ENCODE results near the gene PEX5L. TPM values are rescaled to one million over a fixed set of nuclear protein-coding genes. Genes with fewer than 3 reads are reported as not detected.

The PEX5L gene
- total RNA-seq, 4 donors from 2014 or later = not detected

DNA sequence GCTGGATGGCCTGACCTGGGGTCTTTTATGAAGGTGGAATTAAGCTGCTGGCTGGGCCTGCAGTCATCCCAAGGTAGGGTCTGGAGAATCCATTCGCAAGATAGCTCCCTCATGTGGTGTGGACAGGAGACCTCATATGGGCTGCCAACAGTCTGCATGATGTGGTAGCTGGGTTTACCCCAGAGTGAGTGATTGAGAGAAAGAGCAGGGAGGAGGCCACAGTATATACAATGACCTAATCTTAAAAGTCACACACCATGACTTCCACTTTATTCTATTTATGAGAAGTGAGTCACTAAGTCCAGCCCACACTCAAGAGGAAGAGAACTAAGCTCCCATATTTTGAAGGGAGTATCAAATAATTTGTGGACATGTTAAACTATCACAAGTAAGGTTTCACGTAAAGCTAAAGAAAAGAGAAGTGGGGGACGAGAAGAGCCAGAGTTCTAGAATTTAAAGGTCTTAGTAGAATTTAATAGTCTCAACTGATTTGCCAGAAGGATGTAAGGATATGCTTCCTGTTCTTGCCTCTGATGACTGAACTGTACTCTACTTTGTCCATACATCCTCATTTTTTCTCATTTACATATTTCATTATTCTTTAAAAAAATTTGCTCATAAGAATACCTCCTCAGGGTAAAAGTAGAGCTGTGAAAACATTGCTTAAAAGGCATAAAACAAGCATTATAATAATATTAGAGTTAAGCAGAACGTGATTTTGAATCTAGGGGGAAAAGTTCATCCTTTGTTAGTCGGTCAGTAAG, 184.4 kb downstream of the PEX5L start:
- intact Hi-C loops (cut with DNase I) = no loop called here
- H3K4me3 ChIP-seq = no peak overlapping the region
- DNase-seq = no peak
- H3K4me1 ChIP-seq = no peaks in the 10 kb centered on the region
- WGBS, 2 donors = 68 to 73% methylated on average over 5 of the region's 5 CpGs
- no peaks in the 10 kb centered on the region for H3K9me3 ChIP-seq
- no peaks in the 10 kb centered on the region for H3K27me3 ChIP-seq
- H3K36me3 ChIP-seq = no peaks in the 10 kb centered on the region
- no peak overlapping the region for H3K27ac ChIP-seq
- no peak for TF ChIP-seq POLR2A (IDR thresholded peaks at IDR 0.05)
- TF ChIP-seq, protein P1, sequence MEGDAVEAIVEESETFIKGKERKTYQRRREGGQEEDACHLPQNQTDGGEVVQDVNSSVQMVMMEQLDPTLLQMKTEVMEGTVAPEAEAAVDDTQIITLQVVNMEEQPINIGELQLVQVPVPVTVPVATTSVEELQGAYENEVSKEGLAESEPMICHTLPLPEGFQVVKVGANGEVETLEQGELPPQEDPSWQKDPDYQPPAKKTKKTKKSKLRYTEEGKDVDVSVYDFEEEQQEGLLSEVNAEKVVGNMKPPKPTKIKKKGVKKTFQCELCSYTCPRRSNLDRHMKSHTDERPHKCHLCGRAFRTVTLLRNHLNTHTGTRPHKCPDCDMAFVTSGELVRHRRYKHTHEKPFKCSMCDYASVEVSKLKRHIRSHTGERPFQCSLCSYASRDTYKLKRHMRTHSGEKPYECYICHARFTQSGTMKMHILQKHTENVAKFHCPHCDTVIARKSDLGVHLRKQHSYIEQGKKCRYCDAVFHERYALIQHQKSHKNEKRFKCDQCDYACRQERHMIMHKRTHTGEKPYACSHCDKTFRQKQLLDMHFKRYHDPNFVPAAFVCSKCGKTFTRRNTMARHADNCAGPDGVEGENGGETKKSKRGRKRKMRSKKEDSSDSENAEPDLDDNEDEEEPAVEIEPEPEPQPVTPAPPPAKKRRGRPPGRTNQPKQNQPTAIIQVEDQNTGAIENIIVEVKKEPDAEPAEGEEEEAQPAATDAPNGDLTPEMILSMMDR (IDR thresholded peaks at IDR 0.05) = no peak

DNA sequence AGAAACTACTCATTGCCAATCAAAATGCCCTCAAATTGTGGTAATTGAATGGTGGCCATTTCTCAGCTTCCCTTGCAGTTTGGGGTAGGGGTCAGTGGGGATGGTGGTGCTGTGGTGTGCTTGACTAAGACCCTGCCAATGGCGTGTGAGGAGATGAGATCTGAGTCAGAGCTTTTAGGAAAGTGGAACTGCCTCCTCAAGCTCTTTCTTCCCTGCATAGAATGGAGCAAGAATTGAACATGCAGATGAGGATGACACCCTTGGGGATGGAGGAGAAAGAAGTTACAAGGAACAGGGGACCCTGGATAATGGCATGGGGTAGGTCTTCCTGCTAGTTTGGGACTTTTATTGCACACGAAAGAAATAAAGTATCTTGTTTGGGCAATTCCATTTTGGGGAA, 188.0 kb downstream of the PEX5L start:
- intact Hi-C loops (cut with DNase I) = no loop called here
- H3K36me3 ChIP-seq = no peaks in the 10 kb centered on the region
- 57 to 72% methylated on average over 2 of the region's 2 CpGs for WGBS, 2 donors

DNA sequence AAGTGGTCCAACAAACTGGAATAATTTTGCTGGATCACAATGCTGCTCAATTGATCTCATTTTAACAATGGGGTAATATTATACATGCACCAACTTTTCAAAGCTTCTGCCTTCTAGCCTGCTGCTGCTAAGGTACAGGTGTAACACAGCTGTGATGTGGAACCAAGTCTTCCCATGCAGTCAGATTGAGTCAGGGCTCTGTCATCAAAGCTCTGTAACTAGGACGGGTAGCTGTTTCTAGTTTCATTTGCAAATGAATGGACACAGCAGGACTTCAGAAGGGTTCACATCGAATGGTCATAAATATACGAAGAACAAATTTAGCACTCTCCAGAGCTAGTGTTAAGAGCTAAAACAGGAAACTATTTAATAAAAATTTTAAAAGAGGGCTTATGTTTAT, 194.7 kb downstream of the PEX5L start:
- DNase-seq = no peak
- Histone ChIP-seq H3K36me3 (no peaks in the 10 kb centered on the region), H3K4me3 (no peak overlapping the region), H3K27me3 (no peaks in the 10 kb centered on the region), H3K27ac (no peak overlapping the region), H3K9me3 (no peaks in the 10 kb centered on the region), H3K4me1 (no peaks in the 10 kb centered on the region)
- WGBS, 2 donors = 33 to 57% methylated on average over 3 of the region's 3 CpGs
- no peak for TF ChIP-seq POLR2A (IDR thresholded peaks at IDR 0.05)
- TF ChIP-seq, protein P1 (IDR thresholded peaks at IDR 0.05) = no peak
- intact Hi-C loops (cut with DNase I) = no loop called here

More for the DNA sequence above, 188.0 kb downstream of the PEX5L start:
- Histone ChIP-seq H3K27me3 (no peaks in the 10 kb centered on the region), H3K9me3 (no peaks in the 10 kb centered on the region), H3K27ac (no peak overlapping the region), H3K4me1 (no peaks in the 10 kb centered on the region), H3K4me3 (no peak overlapping the region)
- no peak for TF ChIP-seq POLR2A (IDR thresholded peaks at IDR 0.05)
- TF ChIP-seq, protein P1 (IDR thresholded peaks at IDR 0.05) = no peak
- no peak for DNase-seq

DNA sequence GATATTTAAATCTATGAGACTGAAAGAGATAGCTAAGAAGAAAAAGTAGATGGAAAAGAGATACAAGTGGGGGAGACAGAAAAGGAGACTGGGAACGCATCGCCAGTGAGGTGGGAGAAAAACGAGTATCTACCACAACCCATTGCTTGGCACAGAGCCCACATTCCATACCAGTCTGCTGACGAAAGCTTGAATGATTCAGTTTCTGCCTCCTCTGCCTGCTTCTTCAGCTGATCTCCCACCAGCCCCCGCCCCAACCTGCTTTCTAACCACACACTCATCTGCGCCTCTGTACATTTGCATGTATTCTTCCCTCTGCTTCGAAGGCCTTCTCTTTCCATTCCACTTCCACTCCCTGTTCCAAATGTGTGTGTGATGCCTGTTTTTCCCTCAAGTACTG, 195.8 kb downstream of the PEX5L start:
- H3K4me1 ChIP-seq = no peaks in the 10 kb centered on the region
- H3K36me3 ChIP-seq = no peaks in the 10 kb centered on the region
- no peak overlapping the region for H3K4me3 ChIP-seq
- H3K9me3 ChIP-seq = no peaks in the 10 kb centered on the region
- intact Hi-C loops (cut with DNase I) = no loop called here
- WGBS, 2 donors = 64 to 67% methylated on average over 7 of the region's 7 CpGs
- TF ChIP-seq POLR2A (IDR thresholded peaks at IDR 0.05) = no peak
- TF ChIP-seq, protein P1 (IDR thresholded peaks at IDR 0.05) = no peak
- no peak for DNase-seq
- no peaks in the 10 kb centered on the region for H3K27me3 ChIP-seq
- H3K27ac ChIP-seq = no peak overlapping the region

DNA sequence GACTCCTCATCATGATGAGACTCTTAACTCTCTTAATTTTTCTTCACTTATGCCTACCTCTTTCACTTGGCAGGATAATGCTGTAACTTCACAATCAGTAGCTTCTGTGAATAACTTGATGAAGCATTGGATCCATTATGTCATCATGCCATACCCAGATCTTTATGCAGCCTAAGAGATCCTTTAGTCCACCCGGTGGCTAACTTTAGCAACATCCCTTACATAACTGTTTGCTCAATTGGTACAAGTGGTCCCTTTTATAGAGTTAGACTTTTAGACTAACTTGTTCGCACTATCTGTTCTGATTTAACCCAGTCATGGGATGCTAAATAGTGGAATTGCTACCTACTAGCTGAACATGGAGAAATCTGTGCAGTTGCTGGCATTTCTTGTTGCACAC, 199.4 kb downstream of the PEX5L start:
- intact Hi-C loops (cut with DNase I) = no loop called here
- no peaks in the 10 kb centered on the region for H3K27me3 ChIP-seq
- WGBS, 2 donors = 59 to 76% methylated on average over 2 of the region's 2 CpGs
- TF ChIP-seq POLR2A (IDR thresholded peaks at IDR 0.05) = no peak
- TF ChIP-seq, protein P1 (IDR thresholded peaks at IDR 0.05) = no peak
- no peak for DNase-seq
- no peak overlapping the region for H3K27ac ChIP-seq
- H3K9me3 ChIP-seq = no peaks in the 10 kb centered on the region
- H3K36me3 ChIP-seq = no peaks in the 10 kb centered on the region
- H3K4me1 ChIP-seq = no peaks in the 10 kb centered on the region
- no peak overlapping the region for H3K4me3 ChIP-seq

Measured in esophagus squamous epithelium (tissue), 5 donors.